Aortic smooth muscle cell (primary cell): Measurements from ENCODE around the gene ANKRD6. TPM values are rescaled to one million over a fixed set of nuclear protein-coding genes. Genes with fewer than 3 reads are reported as not detected.

ENCODE experiments used
- total RNA-seq: library from RNA; depleted of rRNA; stranded (reverse); fragments of >200 nt; gene quantifications from 2 replicates; pipeline ENCODE4 v1.2.3, GENCODE V29; 2014

ANKRD6 gene
- 12.3 and 24.5 TPM in 2 replicates for total RNA-seq

DNA sequence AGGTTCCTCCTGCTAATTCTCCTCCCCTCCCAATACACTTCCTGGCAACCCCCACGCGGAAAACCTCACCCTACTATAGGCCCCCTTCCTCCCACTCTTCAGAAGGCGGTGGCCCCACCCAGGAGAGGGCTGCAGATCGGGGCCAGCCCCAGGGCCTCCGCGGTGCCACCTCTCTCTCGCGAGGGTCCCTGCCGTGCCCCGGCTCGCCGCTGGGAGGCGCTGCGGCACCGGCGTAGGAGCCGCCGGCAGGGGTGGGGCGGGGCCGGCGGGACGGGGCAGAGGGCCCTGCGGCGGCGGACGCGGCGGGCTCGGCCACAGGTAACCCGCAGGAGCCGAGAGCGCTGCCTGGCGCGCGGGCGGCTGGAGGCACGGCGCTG lies at the start of gene ANKRD6:
ANKRD6 (plus strand) TSS at position 278 of the 377 bp plus-strand sequence. CDS start 133,825 bp downstream, outside the sequence.

DNA sequence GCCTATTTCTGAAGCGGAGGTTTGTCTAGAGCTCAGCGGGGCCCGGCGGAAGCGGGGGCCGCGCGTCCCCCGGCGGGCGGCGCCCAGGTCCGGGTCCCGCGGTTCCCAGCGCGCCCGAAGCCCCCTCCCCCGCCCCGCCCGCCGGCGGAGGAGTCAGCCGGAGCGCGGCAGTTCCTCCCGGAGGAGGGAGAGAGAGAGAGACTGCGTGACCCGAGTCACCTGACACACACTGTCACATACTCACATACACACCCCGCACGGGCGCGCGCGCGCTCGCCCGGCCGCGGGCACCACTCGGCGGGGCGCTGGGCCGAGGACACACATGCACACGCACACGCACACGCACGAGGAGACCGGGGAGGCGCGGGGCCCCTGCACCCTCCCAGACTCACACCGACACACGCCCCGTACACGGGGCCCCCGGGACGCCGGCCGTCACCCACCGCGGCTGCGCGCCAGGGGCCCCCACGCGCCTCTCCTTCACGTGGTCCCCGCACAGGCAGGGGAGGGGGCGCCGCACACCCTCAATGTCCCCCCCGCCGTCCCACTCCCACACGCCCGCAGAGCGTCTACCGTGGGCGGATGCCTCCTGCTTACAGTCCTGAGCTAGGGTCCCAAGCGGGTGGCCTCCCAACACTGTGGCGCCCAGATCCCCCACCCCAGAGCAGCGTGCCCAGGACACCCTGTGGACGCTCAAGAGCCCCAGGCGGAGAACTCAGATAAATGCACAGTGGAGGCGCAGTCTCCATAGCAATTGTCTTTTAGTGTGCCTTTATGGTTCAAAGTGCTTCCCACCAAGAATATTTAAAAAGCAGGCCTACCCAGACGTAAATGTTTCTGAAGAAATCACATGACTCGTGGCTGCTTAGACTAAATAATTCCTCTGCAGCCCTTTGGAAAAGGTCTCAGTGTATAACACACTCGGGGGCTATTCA lies 20.6 kb upstream of the ANKRD6 start, which contains the start of gene RRAGD:
RRAGD (minus strand) TSS at position 203 of the 935 bp plus-strand sequence. CDS start 280 bp downstream, outside the sequence.

DNA sequence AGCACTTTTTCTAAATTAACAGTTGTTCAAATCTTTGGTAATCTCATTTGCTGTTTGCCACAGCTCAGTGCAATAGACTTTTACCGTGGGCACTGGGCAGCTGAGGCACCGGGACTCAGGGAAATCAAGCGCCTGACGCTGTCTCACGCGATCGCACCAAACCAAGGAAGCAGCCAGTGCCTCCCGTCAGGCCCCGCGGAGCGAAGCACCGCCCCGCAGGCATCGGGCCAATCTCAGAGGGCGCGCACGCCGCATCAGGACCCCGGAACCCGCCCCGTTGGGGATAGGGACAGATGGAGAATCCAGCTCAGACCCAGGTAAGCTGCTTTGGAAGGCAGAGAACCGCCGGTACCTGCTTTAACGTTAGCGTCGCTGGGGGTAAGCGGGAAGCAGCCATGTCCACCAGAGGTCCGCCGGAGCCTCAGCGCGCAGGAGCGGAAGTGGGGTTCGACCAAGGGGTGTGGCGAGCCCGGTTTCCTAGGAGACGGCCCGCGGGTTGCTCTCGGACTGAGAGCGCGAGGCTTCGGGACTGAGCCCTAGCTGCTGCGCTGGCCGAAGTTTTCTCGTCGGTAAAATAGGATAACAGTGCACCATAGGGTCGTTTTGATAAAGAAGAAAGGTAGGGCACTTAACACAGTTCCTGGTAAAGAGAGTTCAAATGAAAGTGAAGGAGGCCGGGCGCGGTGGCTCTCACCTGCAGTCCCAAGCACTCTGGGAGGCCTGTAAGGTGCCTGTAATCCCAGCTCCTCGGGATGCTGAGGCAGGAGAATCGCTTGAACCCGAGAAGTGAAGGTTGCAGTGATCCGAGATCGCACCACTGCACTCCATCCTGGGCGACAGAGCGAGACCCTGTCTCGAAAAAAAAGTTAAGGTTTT lies 205.6 kb downstream of the ANKRD6 start, which contains the start of gene LYRM2:
LYRM2 (minus strand) TSS at position 428 of the 876 bp plus-strand sequence; CDS start at position 397, 31 bp downstream.

Other genes starting within 250 kb of the ANKRD6 start
- not detected in 2 replicates for gene GABRR1, start 215.8 kb upstream of the ANKRD6 start, total RNA-seq
- 0.12 and 0.26 TPM in 2 replicates for gene GABRR2, start 117.9 kb upstream of the ANKRD6 start, total RNA-seq
- gene UBE2J1, start 80.4 kb upstream of the ANKRD6 start, total RNA-seq, result 31.2 and 31.3 TPM in 2 replicates
- gene RRAGD, start 20.9 kb upstream of the ANKRD6 start, total RNA-seq, result 3.2 and 5.9 TPM in 2 replicates
- 21.4 and 22.6 TPM in 2 replicates for gene LYRM2, start 205.6 kb downstream of the ANKRD6 start, total RNA-seq